ENCODE measurements around the gene ETNK2. TPM values are rescaled to one million over a fixed set of nuclear protein-coding genes. Genes with fewer than 3 reads are reported as not detected.

ETNK2 gene
- 7.7 and 8.1 TPM in 2 replicates for polyA plus RNA-seq (2013)

GRCh38 chr1:204151552-204152309 lies at the start of gene ETNK2:
ETNK2 (minus strand) TSS chr1:204152044; CDS start chr1:204151852, 192 bp downstream.
- Histone ChIP-seq H3K4me3 (ENCODE audit: low read depth, low read length) (peak within 1 kb of the TSS; percentile 80), H3K9me3 (ENCODE audit: insufficient read depth, low read depth, low read length) (peaks cover 5% of the 10 kb centered on the region), H3K79me1 (ENCODE audit: low read length) (peaks cover 8% of the 10 kb centered on the region), H3K18ac (ENCODE audit: low read length) (peak within 1 kb of the TSS; percentile 54), H3K9ac (ENCODE audit: low read length) (peak within 1 kb of the TSS; percentile 67), H3K79me2 (ENCODE audit: control insufficient read depth, insufficient read depth, low read length, poor library complexity) (peaks cover 3% of the 10 kb centered on the region), H3K27ac (ENCODE audit: low read depth, low read length) (no peak within 1 kb of the TSS), H3K36me3 (ENCODE audit: control insufficient read depth in 1 of 2, insufficient read depth in 2 of 2, low read length in 2 of 2) (no peaks in the 10 kb centered on the region), H3K4me2 (ENCODE audit: low read length) (peak within 1 kb of the TSS; percentile 93), H3K4me1 (ENCODE audit: control insufficient read depth in 1 of 2, insufficient read depth in 2 of 2, low read length in 2 of 2) (peaks cover 4 to 8% of the 10 kb centered on the region in 2 experiments), H4K12ac (ENCODE audit: low read depth, low read length) (peak within 1 kb of the TSS; percentile 39), H3K4ac (ENCODE audit: low read depth, low read length) (no peak within 1 kb of the TSS), H4K91ac (ENCODE audit: low read depth, low read length) (peak within 1 kb of the TSS; percentile 67), H3K14ac (ENCODE audit: low read length) (peak within 1 kb of the TSS; percentile 41), H4K8ac (ENCODE audit: low read depth, low read length) (peak within 1 kb of the TSS; percentile 80), H2BK120ac (ENCODE audit: insufficient read depth, low read length, poor library complexity) (no peak within 1 kb of the TSS), H3K23ac (ENCODE audit: low read length) (no peak within 1 kb of the TSS), H2AFZ (ENCODE audit: insufficient read depth, low read length, poor library complexity) (peak within 1 kb of the TSS; percentile 91), H3K27me3 (ENCODE audit: insufficient read depth, low read length) (no peaks in the 10 kb centered on the region), H2BK5ac (ENCODE audit: low read depth, low read length, poor library complexity) (no peak within 1 kb of the TSS), H2AK5ac (ENCODE audit: low read length) (no peak within 1 kb of the TSS), H2BK12ac (ENCODE audit: low read length) (no peak within 1 kb of the TSS)
- peak; percentile 40 to 54 for DNase-seq
- no CpG with 5 or more reads among the region's 94 CpGs for WGBS (ENCODE audit: extremely low coverage, insufficient coverage, insufficient read length)

GRCh38 chr1:204201348-204202040 lies 49.6 kb upstream of the ETNK2 start:
- WGBS (ENCODE audit: extremely low coverage, insufficient coverage, insufficient read length), result no CpG with 5 or more reads among the region's 12 CpGs

GRCh38 chr1:204199579-204199978 lies 47.7 kb upstream of the ETNK2 start:
- H3K27me3 ChIP-seq (ENCODE audit: insufficient read depth, low read length), result no peaks in the 10 kb centered on the region
- H3K4ac ChIP-seq (ENCODE audit: low read depth, low read length), result peak overlapping the region; percentile 0
- H2BK12ac ChIP-seq (ENCODE audit: low read length), result peak overlapping the region; percentile 77
- H4K91ac ChIP-seq (ENCODE audit: low read depth, low read length), result peak overlapping the region; percentile 83
- no peak overlapping the region for H4K8ac ChIP-seq (ENCODE audit: low read depth, low read length)
- peak overlapping the region; percentile 33 for H2AK5ac ChIP-seq (ENCODE audit: low read length)
- no peaks in the 10 kb centered on the region for H3K36me3 ChIP-seq (ENCODE audit: control insufficient read depth in 1 of 2, insufficient read depth in 2 of 2, low read length in 2 of 2)
- peaks cover 18% of the 10 kb centered on the region for H3K79me1 ChIP-seq (ENCODE audit: low read length)
- peaks cover 2% of the 10 kb centered on the region for H3K79me2 ChIP-seq (ENCODE audit: control insufficient read depth, insufficient read depth, low read length, poor library complexity)
- H3K4me1 ChIP-seq (ENCODE audit: control insufficient read depth in 1 of 2, insufficient read depth in 2 of 2, low read length in 2 of 2), result peaks cover 26 to 30% of the 10 kb centered on the region in 2 experiments
- no peak overlapping the region for H3K4me3 ChIP-seq (ENCODE audit: low read depth, low read length)
- WGBS (ENCODE audit: extremely low coverage, insufficient coverage, insufficient read length), result no CpG with 5 or more reads among the region's 9 CpGs
- H3K9me3 ChIP-seq (ENCODE audit: insufficient read depth, low read depth, low read length), result peaks cover 5% of the 10 kb centered on the region
- peak overlapping the region; percentile 19 for H2BK120ac ChIP-seq (ENCODE audit: insufficient read depth, low read length, poor library complexity)
- H3K9ac ChIP-seq (ENCODE audit: low read length), result no peak overlapping the region
- no peak overlapping the region for H3K4me2 ChIP-seq (ENCODE audit: low read length)
- no peak overlapping the region for H3K27ac ChIP-seq (ENCODE audit: low read depth, low read length)
- no peak overlapping the region for H4K12ac ChIP-seq (ENCODE audit: low read depth, low read length)
- no peak overlapping the region for H3K18ac ChIP-seq (ENCODE audit: low read length)
- peak overlapping the region; percentile 79 for H3K14ac ChIP-seq (ENCODE audit: low read length)
- H2BK5ac ChIP-seq (ENCODE audit: low read depth, low read length, poor library complexity), result peak overlapping the region; percentile 4
- H2AFZ ChIP-seq (ENCODE audit: insufficient read depth, low read length, poor library complexity), result no peak overlapping the region
- no peak for DNase-seq
- H3K23ac ChIP-seq (ENCODE audit: low read length), result no peak overlapping the region

More at GRCh38 chr1:204201348-204202040, 49.6 kb upstream of the ETNK2 start:
- H2BK12ac ChIP-seq (ENCODE audit: low read length), result no peak overlapping the region
- no peak overlapping the region for H2AFZ ChIP-seq (ENCODE audit: insufficient read depth, low read length, poor library complexity)
- H3K36me3 ChIP-seq (ENCODE audit: control insufficient read depth in 1 of 2, insufficient read depth in 2 of 2, low read length in 2 of 2), result no peaks in the 10 kb centered on the region
- H3K4me2 ChIP-seq (ENCODE audit: low read length), result no peak overlapping the region
- no peaks in the 10 kb centered on the region for H3K27me3 ChIP-seq (ENCODE audit: insufficient read depth, low read length)
- H3K9ac ChIP-seq (ENCODE audit: low read length), result no peak overlapping the region
- no peak overlapping the region for H4K91ac ChIP-seq (ENCODE audit: low read depth, low read length)
- H2BK5ac ChIP-seq (ENCODE audit: low read depth, low read length, poor library complexity), result no peak overlapping the region
- H4K12ac ChIP-seq (ENCODE audit: low read depth, low read length), result no peak overlapping the region
- H4K8ac ChIP-seq (ENCODE audit: low read depth, low read length), result no peak overlapping the region
- H3K4me3 ChIP-seq (ENCODE audit: low read depth, low read length), result no peak overlapping the region
- peaks cover 2% of the 10 kb centered on the region for H3K79me2 ChIP-seq (ENCODE audit: control insufficient read depth, insufficient read depth, low read length, poor library complexity)
- H3K27ac ChIP-seq (ENCODE audit: low read depth, low read length), result no peak overlapping the region
- peaks cover 18% of the 10 kb centered on the region for H3K79me1 ChIP-seq (ENCODE audit: low read length)
- no peak overlapping the region for H3K23ac ChIP-seq (ENCODE audit: low read length)
- no peak overlapping the region for H2BK120ac ChIP-seq (ENCODE audit: insufficient read depth, low read length, poor library complexity)
- H3K9me3 ChIP-seq (ENCODE audit: insufficient read depth, low read depth, low read length), result no peaks in the 10 kb centered on the region
- H3K14ac ChIP-seq (ENCODE audit: low read length), result no peak overlapping the region
- H3K4me1 ChIP-seq (ENCODE audit: control insufficient read depth in 1 of 2, insufficient read depth in 2 of 2, low read length in 2 of 2), result peaks cover 21 to 23% of the 10 kb centered on the region in 2 experiments
- no peak overlapping the region for H2AK5ac ChIP-seq (ENCODE audit: low read length)
- H3K18ac ChIP-seq (ENCODE audit: low read length), result no peak overlapping the region
- no peak overlapping the region for H3K4ac ChIP-seq (ENCODE audit: low read depth, low read length)
- no peak for DNase-seq

DNA sequence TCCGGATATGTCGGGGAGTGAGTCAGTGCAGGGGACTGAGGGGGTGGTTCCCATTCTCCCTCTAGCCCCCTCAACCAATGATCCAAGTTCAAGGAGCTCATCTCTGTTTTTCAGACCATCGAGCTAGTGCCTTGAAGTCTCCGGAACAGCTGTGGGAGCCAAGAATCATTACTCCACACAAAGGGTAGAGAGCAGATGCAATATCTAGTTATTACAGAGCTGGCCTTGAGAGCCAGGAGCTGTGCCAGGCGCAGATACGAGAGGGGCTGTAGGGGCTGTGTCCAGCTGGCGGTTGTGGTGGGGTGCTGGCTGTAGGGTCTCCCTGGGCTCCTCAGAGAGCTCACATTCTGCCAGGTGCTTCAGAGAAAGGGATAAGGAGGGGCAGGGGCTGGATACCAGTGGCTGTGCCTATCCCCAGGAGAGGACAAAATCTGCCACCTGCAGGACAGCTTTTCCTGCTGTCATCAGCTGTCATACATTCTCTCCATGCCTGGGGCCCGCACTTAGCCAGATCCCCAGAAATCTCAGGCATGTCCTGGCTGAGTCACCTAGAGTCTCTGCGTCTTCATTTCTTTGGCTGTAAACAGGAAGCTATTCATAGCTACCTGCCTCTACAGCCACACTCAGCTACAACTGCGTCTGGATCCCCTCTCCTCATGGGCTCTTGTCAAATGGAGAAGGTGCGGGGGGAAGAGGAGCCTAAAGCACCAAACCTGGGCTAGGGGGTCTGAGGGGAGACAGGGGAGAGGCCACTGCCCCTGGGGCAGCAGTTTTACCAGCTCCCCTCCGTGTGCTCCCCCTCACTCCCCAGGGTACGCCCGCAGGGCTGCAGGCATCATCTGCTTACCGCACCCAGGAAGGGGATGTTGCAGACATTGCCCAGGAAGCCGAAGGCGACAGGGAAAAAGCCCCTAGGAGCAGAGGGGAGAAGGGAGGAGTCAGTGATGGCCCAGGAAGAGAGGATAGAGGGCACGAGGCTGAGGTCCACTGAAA lies 46.8 kb upstream of the ETNK2 start:
- no CpG with 5 or more reads among the region's 18 CpGs for WGBS (ENCODE audit: extremely low coverage, insufficient coverage, insufficient read length)
- Histone ChIP-seq H2BK120ac (ENCODE audit: insufficient read depth, low read length, poor library complexity) (peak overlapping the region; percentile 87), H2BK12ac (ENCODE audit: low read length) (peak overlapping the region; percentile 80), H3K23ac (ENCODE audit: low read length) (no peak overlapping the region), H2AFZ (ENCODE audit: insufficient read depth, low read length, poor library complexity) (peak overlapping the region; percentile 66), H3K27me3 (ENCODE audit: insufficient read depth, low read length) (no peaks in the 10 kb centered on the region), H3K14ac (ENCODE audit: low read length) (peak overlapping the region; percentile 60), H3K36me3 (ENCODE audit: control insufficient read depth in 1 of 2, insufficient read depth in 2 of 2, low read length in 2 of 2) (no peaks in the 10 kb centered on the region), H3K4me3 (ENCODE audit: low read depth, low read length) (no peak overlapping the region), H3K79me2 (ENCODE audit: control insufficient read depth, insufficient read depth, low read length, poor library complexity) (peaks cover 2% of the 10 kb centered on the region), H3K4me2 (ENCODE audit: low read length) (peak overlapping the region; percentile 25), H3K9ac (ENCODE audit: low read length) (no peak overlapping the region), H3K27ac (ENCODE audit: low read depth, low read length) (peak overlapping the region; percentile 83), H4K12ac (ENCODE audit: low read depth, low read length) (peak overlapping the region; percentile 70), H2AK5ac (ENCODE audit: low read length) (peak overlapping the region; percentile 70), H2BK5ac (ENCODE audit: low read depth, low read length, poor library complexity) (peak overlapping the region; percentile 80), H3K4me1 (ENCODE audit: control insufficient read depth in 1 of 2, insufficient read depth in 2 of 2, low read length in 2 of 2) (peaks cover 26 to 30% of the 10 kb centered on the region in 2 experiments), H3K79me1 (ENCODE audit: low read length) (peaks cover 18% of the 10 kb centered on the region), H4K91ac (ENCODE audit: low read depth, low read length) (peak overlapping the region; percentile 80), H4K8ac (ENCODE audit: low read depth, low read length) (peak overlapping the region; percentile 83), H3K9me3 (ENCODE audit: insufficient read depth, low read depth, low read length) (peaks cover 5% of the 10 kb centered on the region), H3K4ac (ENCODE audit: low read depth, low read length) (peak overlapping the region; percentile 47), H3K18ac (ENCODE audit: low read length) (peak overlapping the region; percentile 45)
- peak; percentile 91 to 93 for DNase-seq

Data from trophoblast cell (in vitro differentiated cells and primary cell).